ENCODE data around the gene HABP2. TPM values are rescaled to one million over a fixed set of nuclear protein-coding genes. Genes with fewer than 3 reads are reported as not detected.
A peak's percentile ranks its signal among the peaks of the same experiment; 100 is the strongest.

Gene HABP2
- total RNA-seq, 6 experiments from 2014 or later, result 162 to 705 (median 372) TPM

GRCh38 chr10:113600569-113600968 lies 47.7 kb downstream of the HABP2 start:
- intact Hi-C loops (cut with DNase I), result no loop called here
- TF ChIP-seq POLR2A (IDR thresholded peaks at IDR 0.05), result no peak
- TF ChIP-seq, protein P1, sequence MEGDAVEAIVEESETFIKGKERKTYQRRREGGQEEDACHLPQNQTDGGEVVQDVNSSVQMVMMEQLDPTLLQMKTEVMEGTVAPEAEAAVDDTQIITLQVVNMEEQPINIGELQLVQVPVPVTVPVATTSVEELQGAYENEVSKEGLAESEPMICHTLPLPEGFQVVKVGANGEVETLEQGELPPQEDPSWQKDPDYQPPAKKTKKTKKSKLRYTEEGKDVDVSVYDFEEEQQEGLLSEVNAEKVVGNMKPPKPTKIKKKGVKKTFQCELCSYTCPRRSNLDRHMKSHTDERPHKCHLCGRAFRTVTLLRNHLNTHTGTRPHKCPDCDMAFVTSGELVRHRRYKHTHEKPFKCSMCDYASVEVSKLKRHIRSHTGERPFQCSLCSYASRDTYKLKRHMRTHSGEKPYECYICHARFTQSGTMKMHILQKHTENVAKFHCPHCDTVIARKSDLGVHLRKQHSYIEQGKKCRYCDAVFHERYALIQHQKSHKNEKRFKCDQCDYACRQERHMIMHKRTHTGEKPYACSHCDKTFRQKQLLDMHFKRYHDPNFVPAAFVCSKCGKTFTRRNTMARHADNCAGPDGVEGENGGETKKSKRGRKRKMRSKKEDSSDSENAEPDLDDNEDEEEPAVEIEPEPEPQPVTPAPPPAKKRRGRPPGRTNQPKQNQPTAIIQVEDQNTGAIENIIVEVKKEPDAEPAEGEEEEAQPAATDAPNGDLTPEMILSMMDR (IDR thresholded peaks at IDR 0.05), result no peak
- H3K36me3 ChIP-seq, result no peaks in the 10 kb centered on the region
- DNase-seq, result no peak
- H3K4me1 ChIP-seq, result no peaks in the 10 kb centered on the region
- no peaks in the 10 kb centered on the region for H3K9me3 ChIP-seq
- no peaks in the 10 kb centered on the region for H3K27me3 ChIP-seq
- no peak overlapping the region for H3K27ac ChIP-seq
- no peak for ATAC-seq
- no peak overlapping the region for H3K4me3 ChIP-seq
- no CpG with 5 or more reads among the region's 3 CpGs for WGBS (ENCODE audit: insufficient coverage, low coverage, low lambda C conversion rate, missing lambda C conversion rate)

GRCh38 chr10:113603057-113603777 lies 50.4 kb downstream of the HABP2 start:
- intact Hi-C loops (cut with DNase I), result no loop called here
- peak in 1 of 4 donors; percentile 39 for ATAC-seq
- Histone ChIP-seq H3K36me3 (no peaks in the 10 kb centered on the region), H3K27ac (no peak overlapping the region), H3K4me1 (no peaks in the 10 kb centered on the region), H3K27me3 (no peaks in the 10 kb centered on the region), H3K9me3 (no peaks in the 10 kb centered on the region), H3K4me3 (no peak overlapping the region)
- 30% methylated on average over 2 of the region's 13 CpGs for WGBS (ENCODE audit: insufficient coverage, low coverage, low lambda C conversion rate, missing lambda C conversion rate)
- TF ChIP-seq, protein P1 (IDR thresholded peaks at IDR 0.05), result no peak
- no peak for TF ChIP-seq POLR2A (IDR thresholded peaks at IDR 0.05)
- no peak for DNase-seq

DNA sequence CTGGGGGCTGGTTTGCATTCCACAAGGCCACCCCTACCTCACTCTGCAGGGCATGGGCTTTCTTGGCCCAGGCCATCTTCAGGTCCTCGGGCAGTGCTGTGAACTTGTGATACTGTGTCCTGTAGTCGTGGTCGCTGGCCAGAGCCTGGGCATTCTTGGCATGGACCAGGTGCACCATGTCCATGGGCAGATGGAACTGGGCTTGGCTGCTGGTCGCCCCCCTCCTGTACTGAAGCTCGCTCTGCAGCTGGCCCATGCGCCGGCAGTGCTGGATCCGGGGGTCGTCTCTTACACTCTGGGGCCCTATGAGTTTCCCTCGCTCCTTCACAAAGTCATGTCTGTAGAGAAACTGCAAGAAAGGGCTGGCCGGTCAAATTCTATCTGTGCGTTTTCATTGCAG lies 51.7 kb downstream of the HABP2 start:
- H3K9me3 ChIP-seq, result no peaks in the 10 kb centered on the region
- no peaks in the 10 kb centered on the region for H3K27me3 ChIP-seq
- no peak for ATAC-seq
- WGBS (ENCODE audit: insufficient coverage, low coverage, low lambda C conversion rate, missing lambda C conversion rate), result 100% methylated on average over 2 of the region's 12 CpGs
- no peak for DNase-seq
- H3K4me3 ChIP-seq, result no peak overlapping the region
- H3K27ac ChIP-seq, result no peak overlapping the region
- no peaks in the 10 kb centered on the region for H3K36me3 ChIP-seq
- intact Hi-C loops (cut with DNase I), result no loop called here
- no peaks in the 10 kb centered on the region for H3K4me1 ChIP-seq
- TF ChIP-seq, protein P1 (IDR thresholded peaks at IDR 0.05), result no peak
- TF ChIP-seq POLR2A (IDR thresholded peaks at IDR 0.05), result no peak

DNA sequence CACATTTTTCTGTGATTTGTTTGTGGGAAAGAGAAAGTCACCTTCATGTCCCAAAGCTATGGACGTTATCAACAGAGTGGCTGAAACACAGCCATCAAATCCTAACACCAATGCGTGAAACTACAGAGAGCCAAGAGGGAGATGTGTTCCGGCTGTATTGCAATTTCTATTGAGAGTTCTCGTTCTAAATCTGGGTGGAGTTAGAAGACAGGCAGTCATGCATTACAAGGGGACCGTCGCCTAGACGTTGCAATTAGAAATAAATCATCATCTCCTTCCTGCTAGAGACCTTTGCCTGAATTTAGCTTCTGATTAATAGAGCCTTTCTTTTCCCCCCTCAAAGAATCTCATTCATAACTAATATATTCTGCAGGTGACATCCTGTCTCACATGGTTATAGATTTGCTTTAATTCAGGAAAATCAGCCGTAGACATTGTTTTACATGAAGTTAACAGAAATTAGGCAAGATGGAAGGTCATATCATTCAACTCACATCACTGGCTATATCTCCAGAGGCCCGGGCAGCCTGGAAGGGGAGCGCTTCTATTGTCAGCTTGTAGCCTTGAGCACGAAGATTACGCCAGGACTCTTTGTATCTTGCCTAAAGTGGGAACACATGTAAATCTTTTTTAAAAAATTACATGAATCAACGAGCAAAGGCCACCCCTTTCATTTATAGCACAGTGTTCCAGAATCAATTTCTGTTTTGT lies 52.6 kb downstream of the HABP2 start:
- Histone ChIP-seq H3K27ac (no peak overlapping the region), H3K4me1 (no peaks in the 10 kb centered on the region), H3K27me3 (no peaks in the 10 kb centered on the region), H3K36me3 (no peaks in the 10 kb centered on the region), H3K4me3 (no peak overlapping the region), H3K9me3 (no peaks in the 10 kb centered on the region)
- 72% methylated on average over 13 of the region's 13 CpGs for WGBS (ENCODE audit: insufficient coverage, low coverage, low lambda C conversion rate, missing lambda C conversion rate)
- intact Hi-C loops (cut with DNase I), result no loop called here
- ATAC-seq (no peak), DNase-seq (no peak)
- TF ChIP-seq, protein P1 (IDR thresholded peaks at IDR 0.05), result no peak
- TF ChIP-seq POLR2A (IDR thresholded peaks at IDR 0.05), result no peak
